Chondrocyte (in vitro differentiated cells): ENCODE measurements around the gene PARD6A. TPM values are rescaled to one million over a fixed set of nuclear protein-coding genes. Genes with fewer than 3 reads are reported as not detected.

Experiments
- DNase-seq: peaks from one replicate; pipeline ENCODE4 v3.0.0; 2021; ENCODE audit warnings: mixed read lengths, low spot score
- H3K27ac Mint-ChIP-seq: one replicate; pipeline ENCODE4 v1.8.0; 2021; ENCODE audit warnings: mild to moderate bottlenecking, moderate library complexity, mixed read lengths; ENCODE audit not compliant: unreplicated experiment
- H3K27me3 Mint-ChIP-seq: 2 replicates; pipeline ENCODE4 v1.8.0; 2021; ENCODE audit warnings: low read depth, mixed read lengths
- H3K36me3 Mint-ChIP-seq: 2 replicates; pipeline ENCODE4 v1.8.0; 2021; ENCODE audit warnings: low read depth, mixed read lengths
- H3K4me1 Mint-ChIP-seq: 2 replicates; pipeline ENCODE4 v1.8.0; 2021; ENCODE audit warnings: low read depth, mild to moderate bottlenecking, mixed read lengths
- H3K4me3 Mint-ChIP-seq: one replicate; pipeline ENCODE4 v1.8.0; 2021; ENCODE audit warnings: mild to moderate bottlenecking, moderate library complexity, mixed read lengths; ENCODE audit not compliant: unreplicated experiment
- H3K9me3 Mint-ChIP-seq: 2 replicates; pipeline ENCODE4 v1.8.0; 2021; ENCODE audit warnings: low read depth, mixed read lengths
- CTCF ChIP-seq: fragments of 200-600 bp; sonication (generic); IDR thresholded peaks from 2 replicates; pipeline ENCODE4 v1.5.0; 2021; ENCODE audit warnings: antibody characterized with exemption, mild to moderate bottlenecking, moderate library complexity
- total RNA-seq: library from RNA; stranded (reverse); gene quantifications from 3 replicates; pipeline ENCODE4 v1.2.1, GENCODE V29; 2021

PARD6A gene
- total RNA-seq, 1 donor from 2014 or later = 3.5 TPM

DNA sequence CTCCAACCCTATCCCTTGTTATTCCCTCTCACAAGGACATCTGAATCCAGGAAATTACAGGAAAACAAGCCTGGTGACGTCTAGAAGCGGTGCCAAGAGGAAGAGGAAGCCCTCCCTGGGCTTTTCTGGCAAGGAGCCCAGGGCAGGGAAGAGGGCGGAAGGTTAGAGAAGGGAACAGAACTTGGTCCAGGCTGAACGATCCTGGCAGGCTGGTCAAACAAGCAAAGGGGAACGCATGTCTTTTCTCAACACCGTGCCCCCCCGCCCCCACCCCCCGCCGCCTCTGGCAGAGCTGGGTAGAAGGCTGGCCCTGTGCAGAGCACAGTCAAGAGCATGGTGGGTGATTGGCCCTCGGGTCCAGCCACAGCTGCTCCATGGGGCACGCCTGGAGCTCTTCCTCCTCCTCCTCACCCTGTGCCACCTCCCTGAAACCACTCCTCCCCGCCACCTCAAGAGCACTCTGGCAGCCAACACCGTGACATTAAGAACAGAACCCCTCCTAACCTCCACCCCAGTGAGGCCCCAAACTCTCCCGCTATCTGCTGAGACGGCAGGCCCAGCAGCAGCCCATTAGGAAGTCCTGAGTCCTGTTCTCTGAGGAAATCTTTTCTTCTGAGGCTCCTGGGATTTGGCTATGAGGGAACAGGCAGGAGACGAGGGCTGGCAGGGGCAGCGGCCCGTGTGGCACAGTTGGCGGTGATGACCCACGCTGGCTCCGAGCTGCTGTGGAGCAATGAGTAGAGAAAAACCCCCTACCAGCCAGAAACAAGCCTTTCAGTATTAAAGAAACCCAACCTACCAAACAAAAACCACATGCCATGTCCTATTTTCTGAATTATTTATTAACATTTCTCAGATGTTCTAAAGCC, 13.2 kb downstream of the PARD6A start:
- no peak for DNase-seq
- no peak for TF ChIP-seq CTCF
- Mint-ChIP-seq H3K27ac (peak overlapping the region; percentile 83), H3K4me1 (peaks cover 9% of the 10 kb centered on the region), H3K4me3 (no peak overlapping the region), H3K27me3 (no peaks in the 10 kb centered on the region), H3K9me3 (no peaks in the 10 kb centered on the region), H3K36me3 (no peaks in the 10 kb centered on the region)

DNA sequence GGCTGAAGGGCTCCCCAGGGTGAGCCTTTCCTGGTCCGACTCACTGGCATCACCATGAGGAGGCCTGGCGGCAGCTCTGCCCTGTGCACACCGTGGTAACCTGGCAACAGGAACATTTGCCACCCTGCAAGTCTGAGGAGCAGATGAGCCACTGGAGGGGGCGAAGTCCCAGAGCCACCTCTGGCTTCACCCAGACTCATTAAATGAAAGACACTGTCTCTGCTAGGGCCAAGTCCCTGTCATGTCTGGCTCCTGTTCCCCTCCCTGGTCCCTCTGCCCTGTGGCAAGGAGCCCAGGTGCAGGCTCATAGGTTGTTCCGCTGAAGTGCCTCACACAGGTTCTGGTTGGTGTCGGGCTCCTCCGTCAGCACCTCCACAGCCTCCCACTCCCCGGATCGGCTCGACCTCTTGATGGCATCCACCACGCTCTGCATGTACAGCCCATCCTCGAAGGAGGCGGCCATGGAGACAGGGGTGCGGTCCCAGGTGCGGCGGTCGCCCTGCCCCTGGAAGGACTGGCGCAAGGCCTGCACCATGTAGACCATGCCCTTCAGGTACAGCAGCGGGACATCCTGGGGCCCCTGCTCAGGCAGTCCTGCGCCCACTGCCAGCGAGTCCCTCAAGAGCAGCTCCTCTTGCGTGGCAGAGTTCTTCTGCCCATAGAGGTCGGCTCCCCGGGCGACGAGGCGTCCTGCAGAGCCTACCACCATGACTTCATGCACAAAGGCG, 14.3 kb downstream of the PARD6A start:
- Mint-ChIP-seq H3K27ac (no peak overlapping the region), H3K36me3 (no peaks in the 10 kb centered on the region), H3K9me3 (no peaks in the 10 kb centered on the region), H3K4me3 (no peak overlapping the region), H3K27me3 (no peaks in the 10 kb centered on the region), H3K4me1 (peaks cover 9% of the 10 kb centered on the region)
- no peak for TF ChIP-seq CTCF
- no peak for DNase-seq

GRCh38 chr16:67675579-67675935, 14.8 kb downstream of the PARD6A start:
- no peak overlapping the region for H3K27ac Mint-ChIP-seq
- no peak overlapping the region for H3K4me3 Mint-ChIP-seq
- no peaks in the 10 kb centered on the region for H3K36me3 Mint-ChIP-seq
- DNase-seq = no peak
- no peaks in the 10 kb centered on the region for H3K9me3 Mint-ChIP-seq
- no peaks in the 10 kb centered on the region for H3K27me3 Mint-ChIP-seq
- H3K4me1 Mint-ChIP-seq = peaks cover 9% of the 10 kb centered on the region
- no peak for TF ChIP-seq CTCF

- Mint-ChIP-seq H3K4me1 (peaks cover 9% of the 10 kb centered on the region), H3K27ac (no peak overlapping the region), H3K27me3 (no peaks in the 10 kb centered on the region), H3K9me3 (no peaks in the 10 kb centered on the region), H3K36me3 (no peaks in the 10 kb centered on the region), H3K4me3 (no peak overlapping the region)
- no peak for DNase-seq
- no peak for TF ChIP-seq CTCF
Observed at GRCh38 chr16:67675999-67676398, 15.2 kb downstream of the PARD6A start.

GRCh38 chr16:67676516-67676915, 15.8 kb downstream of the PARD6A start:
- Mint-ChIP-seq H3K9me3 (no peaks in the 10 kb centered on the region), H3K4me1 (peaks cover 9% of the 10 kb centered on the region), H3K4me3 (no peak overlapping the region), H3K27ac (no peak overlapping the region), H3K36me3 (no peaks in the 10 kb centered on the region), H3K27me3 (no peaks in the 10 kb centered on the region)
- no peak for TF ChIP-seq CTCF
- DNase-seq = no peak
